ENCODE data around the gene SIX5.
"Not testable (repeated sequence)": the region's sequence is repeated elsewhere in the genome, so short reads cannot be mapped to it uniquely, and the experiment has no call there.

SIX5 gene

DNA sequence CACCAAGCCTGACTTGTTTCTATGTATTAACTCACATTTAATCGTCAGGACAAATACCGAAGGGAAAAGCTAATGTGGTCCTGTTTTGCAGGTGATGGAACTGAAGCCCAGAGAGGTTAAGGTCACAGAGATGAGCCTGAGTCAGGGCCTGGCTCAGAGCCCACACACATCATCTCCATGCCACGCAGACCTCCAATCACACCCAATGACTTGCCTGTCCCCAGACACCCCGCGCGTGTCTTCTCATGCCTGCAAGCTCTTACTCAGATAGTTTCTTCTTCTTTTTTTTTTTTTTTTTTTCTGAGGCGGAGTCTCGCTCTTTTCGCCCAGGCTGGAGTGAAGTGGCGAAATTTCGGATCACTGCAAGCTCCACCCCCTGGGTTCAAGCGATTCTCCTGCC lies 16.4 kb downstream of the SIX5 start:
- DNase-seq, result no peak

DNA sequence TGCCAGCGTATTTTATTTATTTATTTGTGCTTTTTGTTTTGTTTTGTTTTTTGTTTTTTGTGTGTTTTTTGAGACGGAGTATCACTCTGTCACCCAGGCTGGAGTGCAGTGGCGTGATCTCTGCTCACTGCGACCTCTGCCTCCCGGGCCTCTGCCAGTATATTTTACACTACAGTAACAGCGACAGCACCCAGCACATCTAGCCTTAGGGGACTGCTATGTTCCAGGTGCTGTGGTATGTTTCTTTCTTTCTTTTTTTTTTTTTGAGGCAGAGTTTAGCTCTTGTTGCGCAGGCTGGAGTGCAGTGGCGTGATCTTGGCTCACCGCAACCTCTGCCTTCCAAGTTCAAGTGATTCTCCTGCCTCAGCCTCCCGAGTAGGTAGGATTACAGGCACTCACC lies 17.6 kb downstream of the SIX5 start:
- DNase-seq, result not testable (repeated sequence)

DNA sequence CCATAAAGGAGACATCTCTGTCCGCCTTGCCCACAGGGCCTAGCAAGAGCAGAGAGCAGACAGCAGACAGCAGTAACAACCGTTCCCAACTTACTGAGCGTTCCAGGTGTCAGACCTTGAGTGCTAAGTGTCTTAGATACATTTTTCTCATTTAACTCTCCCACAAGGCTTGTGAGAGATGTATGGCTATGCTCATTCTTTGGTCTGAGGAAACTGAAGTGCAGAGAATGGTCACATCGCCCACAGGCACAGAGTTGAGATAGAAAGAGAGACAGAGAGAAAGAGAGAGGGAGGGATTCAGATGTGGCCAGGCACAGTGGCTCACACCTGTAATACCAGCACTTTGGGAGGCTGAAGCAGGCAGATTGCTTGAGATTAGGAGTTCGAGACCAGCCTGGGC lies 21.5 kb downstream of the SIX5 start:
- no peak for DNase-seq

DNA sequence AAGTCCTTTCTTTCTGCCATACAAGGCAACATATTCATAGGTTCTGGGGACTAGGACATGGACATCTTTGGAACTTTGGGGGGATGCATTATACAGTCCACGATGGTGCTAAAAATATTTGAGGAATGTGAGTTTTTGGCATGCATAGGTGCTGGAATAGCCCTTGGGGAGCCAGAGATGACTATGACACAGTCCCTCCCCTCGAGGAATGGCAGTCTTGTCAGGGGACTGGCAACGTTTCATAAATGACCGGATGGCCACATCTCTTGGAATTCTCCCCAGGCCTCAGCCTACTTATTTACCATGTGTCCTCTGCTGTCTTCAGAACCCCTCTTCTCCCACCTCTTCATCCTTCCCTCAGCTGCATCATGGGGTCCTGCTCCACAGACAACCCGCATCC lies 22.2 kb downstream of the SIX5 start:
- DNase-seq, result no peak

DNA sequence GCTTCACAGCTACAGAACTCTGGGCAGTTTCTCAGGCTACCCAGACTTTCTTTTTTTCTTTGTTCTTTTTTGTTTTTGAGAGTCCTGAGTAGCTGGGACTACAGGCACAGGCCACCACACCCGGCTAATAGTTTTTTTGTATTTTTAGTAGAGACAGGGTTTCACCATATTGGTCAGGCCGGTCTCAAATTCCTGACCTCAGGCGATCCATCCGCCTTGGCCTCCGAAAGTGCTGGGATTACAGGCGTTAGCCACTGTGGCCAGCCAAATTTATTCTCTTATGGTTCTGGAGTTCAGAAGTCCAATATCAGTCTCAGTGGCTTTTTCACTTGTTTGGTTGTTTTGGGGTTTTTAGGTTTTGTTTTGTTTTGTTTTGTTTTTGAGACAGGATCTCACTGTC lies 23.4 kb downstream of the SIX5 start:
- DNase-seq, result no peak

DNA sequence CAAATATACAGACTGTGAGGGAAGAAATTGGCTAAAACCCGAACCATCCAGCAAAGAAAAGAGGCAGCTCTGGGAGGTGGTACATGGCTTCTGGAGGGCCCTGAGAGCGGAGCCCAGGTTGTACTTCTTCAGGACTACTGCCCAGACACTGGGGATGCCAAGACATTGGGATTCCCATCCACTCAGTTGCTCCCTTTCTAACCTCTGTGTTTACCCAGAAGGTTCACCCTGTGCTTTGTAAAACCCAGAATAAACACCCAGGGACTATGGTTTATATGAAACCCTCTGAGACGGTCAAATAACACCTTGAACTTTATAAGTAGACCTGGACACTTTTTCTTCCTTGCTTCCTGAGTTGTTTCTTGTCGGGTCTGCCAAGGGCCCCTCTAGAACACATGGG lies 26.1 kb downstream of the SIX5 start:
- DNase-seq, result no peak

DNA sequence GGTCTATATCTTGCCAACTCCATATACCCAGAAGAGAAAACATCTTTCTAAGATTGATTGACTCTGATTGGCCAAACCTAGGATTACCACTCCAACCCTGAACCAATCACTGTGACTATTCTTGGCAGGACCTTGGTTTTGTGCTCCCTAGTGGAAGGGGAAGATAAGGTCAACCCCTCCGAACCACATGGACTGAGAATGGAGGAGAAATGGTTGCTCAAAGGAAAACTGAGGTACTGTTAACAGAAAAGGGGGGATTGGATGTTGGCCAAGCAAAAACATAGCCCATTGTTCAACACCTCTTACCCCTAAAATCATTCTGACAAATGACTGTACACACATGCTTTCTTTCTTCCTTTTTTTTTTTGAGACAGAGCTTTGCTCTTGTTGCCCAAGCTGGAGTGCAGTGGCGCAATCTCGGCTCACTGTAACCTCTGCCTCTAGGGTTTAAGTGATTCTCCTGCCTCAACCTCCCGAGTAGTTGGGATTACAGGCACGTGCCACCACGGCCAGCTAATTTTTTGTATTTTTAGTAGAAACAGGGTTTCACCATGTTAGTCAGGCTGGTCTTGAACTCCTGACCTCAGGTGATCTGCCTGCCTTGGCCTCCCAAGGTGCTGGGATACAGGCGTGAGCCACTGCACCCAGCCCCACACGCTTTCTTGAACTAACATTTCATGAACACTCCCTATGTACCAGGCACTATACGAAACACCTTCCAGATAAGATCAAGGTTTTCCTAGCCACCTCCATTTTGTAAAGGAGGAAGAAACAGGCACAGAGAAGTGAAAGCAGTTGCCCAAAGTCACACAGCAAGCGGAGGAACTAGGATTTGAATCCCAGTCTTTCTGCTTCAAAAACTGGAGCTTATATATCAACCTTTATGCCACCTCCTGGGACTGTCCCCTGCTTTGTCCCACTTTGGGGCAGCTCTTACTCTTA lies 29.3 kb downstream of the SIX5 start:
- no peak for DNase-seq

DNA sequence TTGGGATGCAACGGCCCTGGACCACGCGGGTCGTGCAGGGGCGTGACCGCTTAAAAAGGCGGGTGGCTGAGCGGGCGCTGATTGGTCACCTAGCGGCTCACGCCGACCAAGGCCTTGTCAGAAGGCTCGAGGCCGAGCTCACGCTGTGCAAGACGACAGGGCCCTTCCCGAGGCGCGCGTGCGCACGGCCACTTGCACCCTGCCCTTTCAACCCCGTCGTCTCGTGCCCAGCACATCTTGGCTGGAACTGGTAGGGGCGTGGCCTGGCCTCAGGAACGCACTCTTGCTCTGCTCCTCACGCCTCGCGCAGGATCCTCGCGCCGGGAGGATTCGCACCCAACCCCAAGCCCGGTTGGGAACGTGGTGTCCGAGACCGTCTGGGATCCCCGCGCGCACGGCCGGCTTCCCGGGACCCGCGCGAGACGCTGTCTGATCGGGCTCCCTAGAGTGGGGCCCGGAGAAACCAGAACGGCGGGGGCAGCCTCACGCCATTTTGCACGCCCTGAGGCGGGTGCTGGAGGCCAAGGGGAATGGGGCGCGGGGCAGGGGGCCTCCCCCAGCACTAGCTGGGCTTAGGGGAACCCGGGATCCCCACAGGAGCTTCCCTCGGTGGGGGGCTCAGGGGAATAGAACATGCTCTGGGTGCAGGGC lies 35.8 kb downstream of the SIX5 start, which contains the start of gene MEIOSIN:
Gene MEIOSIN, plus strand, starts transcription at position 280 of the 651 bp plus-strand sequence. CDS start 1,938 bp downstream, outside the sequence.
- DNase-seq, result no peak

DNA sequence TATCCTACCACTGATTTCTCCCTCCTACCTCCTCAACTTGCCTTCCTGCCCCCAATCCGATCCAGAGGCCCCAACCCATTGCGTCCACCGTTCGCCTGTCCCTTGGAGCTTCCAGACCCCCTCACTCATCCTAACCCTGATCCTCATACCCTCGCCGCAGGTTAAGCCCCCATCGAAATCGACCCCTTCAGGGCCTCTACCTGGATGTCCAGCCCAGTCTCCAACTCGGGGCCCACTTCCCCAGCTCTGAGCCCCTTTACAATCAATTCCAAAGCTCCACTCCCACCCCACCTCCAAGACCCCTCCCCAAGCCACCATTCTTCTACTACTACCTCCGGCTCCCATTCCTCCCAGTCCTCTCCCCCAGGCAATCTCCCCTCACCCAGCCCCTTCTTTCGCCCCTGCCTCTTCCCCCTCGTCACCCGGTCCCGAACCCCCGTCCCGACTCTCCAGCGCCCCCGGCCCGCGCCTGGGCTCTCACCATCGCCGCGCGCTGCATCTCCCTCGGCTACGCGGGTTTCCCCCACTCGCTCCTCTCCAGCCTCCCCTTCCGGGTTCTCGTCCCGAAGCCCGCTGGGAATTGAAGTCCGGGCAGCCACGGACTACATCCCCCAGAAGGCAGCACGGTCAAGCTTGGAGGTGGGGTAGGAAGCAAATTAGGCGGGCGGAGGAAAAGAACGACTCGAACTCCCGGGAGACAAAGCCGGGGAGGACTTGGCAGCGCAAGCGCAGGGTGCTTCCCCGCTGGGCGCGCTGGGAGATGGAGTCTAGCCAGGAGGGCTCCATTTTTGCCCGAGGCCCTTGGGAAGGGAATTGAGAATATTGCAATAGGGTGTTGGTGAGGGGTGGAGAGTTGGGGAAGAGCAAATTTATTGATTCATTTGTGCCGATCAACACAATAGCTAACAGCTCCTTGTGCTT lies 38.4 kb downstream of the SIX5 start, which contains the start of gene FBXO46:
Gene FBXO46, minus strand, starts transcription at position 529 of the 921 bp plus-strand sequence. CDS start 17,401 bp downstream, outside the sequence.
- DNase-seq, result peak; percentile 99

DNA sequence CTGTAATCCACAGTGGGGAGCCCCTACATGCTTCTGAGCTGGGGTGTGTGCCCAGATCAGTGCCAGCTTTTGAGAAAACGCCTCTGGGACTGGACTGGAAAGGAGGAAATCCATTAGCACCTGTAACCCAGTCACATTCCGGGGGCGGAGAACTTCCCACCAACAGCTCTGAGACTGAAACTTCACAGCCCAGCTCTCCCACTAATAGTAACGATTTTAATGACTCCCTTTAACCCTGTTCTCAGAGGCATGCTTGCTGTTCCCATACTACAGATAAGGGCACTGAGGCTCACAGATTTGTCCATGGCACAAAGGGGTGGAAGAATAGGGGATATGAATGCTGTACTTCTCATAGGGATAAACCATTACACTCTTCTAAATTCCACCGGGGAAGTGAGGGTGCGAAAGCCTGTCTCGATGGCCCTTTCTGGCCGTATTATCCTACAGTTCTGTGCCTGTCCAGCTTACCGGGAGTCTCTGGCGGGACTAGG lies 39.2 kb downstream of the SIX5 start:
- peak; percentile 7 for DNase-seq

DNA sequence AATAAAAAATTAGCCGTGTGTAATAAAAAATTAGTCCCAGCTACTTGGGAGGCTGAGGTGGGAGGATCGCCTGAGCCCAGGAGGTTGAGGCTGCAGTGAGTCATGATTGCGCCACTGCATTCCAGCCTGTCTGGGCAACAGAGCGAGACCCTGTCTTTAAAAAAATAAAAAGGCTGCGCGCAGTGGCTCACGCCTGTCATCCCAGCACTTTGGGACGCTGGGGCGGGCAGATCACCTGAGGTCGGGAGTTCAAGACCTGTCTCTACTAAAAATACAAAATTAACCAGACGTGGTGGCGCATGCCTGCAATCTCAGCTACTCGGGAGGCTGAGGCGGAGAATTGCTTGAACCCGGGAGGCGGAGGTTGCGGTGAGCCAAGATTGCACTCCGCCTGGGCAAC lies 40.4 kb downstream of the SIX5 start:
- DNase-seq, result not testable (repeated sequence)

DNA sequence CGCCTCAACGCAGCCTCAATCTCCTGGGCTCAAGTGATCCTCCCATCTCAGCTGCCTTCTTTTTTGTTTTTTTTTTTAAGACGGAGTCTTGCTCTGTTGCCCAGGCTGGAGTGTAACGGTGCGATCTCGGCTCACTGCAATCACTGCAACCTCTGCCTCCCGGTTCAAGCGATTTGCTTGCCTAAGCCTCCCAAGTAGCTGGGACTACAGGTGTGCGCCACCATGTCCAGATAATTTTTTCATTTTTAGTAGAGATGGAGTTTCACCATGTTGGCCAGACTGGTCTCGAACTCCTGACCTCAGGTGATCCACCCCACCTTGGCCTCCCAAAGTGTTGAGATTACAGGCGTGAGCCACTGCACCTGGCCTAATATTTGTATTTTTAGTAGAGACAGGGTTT lies 49.0 kb downstream of the SIX5 start:
- not testable (repeated sequence) for DNase-seq

DNA sequence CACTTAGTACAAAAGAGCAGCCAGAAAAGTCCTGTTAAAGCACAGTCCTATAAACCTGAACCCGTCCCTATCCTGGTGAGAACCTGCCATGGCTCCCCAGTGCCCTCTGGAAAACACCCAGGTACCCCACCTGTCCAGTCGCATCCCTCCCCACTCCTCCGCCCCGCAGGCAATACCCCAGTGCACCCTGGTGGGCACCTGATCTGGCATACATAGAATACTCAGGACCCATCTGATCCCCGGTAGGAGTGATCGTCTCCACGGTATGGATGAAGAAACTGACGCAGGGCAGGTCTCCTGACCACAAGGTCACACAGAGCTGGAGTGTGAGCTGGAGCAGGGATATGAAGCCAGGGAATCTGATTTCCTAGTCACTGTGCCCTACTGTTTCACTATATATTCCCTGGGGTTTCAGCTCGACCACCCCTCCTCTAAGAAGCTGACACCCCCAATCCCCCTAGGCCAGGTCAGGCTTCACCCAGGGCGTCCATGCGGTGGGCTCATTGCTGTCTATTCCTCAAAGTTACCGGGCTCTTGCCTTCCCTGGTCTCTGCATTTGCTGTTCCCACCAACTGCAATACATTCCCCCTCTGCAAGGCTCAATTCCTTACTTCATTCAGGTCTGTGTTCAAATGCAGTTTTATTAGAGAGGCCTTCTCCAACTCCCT lies 50.9 kb downstream of the SIX5 start:
- DNase-seq, result no peak

DNA sequence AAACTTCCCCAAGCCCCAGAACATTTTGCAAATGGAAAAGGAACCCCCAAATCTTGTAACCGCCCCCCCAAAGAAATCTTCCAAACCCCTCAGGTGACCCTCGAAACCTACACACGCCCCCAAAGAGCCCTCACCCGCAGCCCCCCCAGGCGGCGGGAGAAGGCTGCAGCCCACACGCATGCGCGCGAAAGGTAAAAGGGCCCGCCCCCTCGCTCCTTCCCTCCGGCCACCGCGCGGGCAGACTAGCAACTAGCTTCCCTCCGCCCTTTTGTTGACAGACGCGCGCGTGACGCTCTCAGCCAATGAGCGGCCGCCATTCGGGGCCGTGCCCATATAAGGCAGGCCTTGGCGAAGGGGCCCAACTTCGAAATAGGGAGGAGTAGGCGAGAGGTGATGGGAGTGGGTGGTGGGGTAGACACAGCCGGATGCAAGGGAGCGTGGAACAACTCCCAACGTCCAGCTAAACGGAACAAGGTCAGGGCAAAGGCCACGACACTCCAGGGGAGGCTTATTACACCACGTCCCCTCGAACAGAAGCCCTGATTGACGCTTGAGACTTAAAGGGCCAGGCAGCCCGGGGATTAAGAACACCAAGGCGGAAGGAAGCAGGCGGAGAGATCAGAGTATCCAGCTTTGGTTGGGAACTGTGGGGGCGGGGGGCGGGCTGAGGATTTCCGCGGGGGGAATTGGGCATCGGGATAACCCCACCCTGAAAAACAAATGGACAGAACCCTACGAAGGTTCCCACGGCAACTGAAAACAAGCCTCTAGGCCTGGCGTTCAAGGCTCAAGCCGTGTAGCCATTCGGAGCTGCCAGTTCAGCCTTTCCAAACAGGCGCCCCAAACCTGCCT lies 51.7 kb downstream of the SIX5 start:
- DNase-seq, result peak; percentile 99

DNA sequence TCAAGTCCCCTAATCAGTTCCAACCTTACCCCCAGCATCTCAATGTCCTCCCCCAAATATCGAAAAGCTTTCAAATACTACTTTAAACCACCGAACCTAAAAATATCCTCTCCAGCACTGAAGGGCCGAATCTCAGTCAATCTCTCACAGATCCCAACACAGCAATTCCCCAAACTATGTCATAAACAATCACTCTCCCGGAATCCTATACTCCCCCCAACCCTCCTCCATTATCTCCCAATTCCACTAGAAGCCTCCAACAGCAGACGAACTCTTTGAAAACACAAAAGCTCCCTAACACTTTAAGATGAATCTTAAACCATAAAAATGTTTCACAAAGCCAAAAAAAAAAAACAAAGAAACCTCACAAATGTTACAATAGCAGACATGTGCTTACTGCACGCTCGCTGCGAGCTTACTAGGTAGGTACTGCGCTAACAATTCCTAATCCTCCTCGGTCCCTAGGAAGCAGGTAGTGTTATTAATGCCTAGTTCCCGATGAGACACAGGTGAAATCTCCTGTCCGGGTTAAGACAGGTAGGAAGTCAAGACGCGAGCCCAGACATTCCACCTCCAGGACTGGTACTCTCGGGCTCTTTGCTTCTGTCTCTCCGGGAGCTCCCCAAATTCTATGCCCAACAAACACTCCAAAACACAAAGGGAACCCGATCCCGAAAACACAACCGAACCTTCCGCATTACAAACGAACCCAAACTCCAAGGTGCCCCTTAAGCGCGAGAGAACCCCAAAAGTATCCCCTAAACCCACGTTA lies 52.5 kb downstream of the SIX5 start:
- DNase-seq, result peak; percentile 14

DNA sequence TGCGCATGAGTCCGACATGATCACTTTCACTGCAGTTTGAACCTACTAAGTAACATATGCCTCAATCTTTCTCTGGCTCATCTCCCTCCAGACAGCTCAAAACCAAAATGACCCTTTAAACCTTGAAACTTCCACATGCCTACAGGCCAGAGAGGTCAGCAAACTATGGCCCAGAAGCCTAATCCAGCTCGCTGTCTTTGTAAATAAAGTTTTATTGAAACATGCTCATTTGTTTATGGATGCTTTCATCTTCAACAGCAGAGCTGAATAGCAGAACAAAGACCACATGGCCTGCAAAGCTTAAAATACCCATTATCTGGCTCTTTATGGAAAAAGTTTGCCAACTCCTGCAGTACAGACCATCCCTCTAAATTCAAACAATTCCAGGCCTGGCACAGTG lies 53.9 kb downstream of the SIX5 start:
- DNase-seq, result no peak

Data from NCI-H1105 treated with DMSO at 0.1 percent for 48 hours (cell line).